GM18873 (cell line): Measurements from ENCODE around the gene GPRC5B.

Source experiments
- ATAC-seq: cut with Tn5 transposase; IDR thresholded peaks from one replicate; pipeline ENCODE4 v1.9.1; 2021; ENCODE audit warnings: mild to moderate bottlenecking, moderate library complexity, moderate number of reproducible peaks; ENCODE audit not compliant: unreplicated experiment, low FRiP score

GPRC5B gene

GRCh38 chr16:19898924-19899604, 14.4 kb upstream of the GPRC5B start:
- no peak for ATAC-seq

DNA sequence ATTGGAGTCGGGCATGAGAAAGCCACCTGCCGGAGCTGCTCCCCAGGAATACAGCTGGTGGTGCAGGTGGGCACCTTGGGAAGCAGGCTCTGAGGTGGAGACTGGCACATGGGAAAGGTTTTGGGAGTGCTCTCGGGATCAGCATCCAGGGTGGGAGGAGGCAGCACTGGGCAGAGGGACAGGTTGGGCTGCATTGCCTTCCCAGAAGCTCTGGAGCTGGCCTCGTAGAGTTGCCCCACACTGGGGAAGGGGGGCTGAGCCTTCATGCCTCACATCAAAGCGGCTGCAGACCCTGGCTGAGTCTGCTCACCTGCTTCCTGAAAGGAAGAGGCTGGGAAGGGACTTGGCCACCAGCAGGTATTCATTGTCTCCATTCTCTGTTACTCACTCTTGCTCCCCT, 13.5 kb upstream of the GPRC5B start:
- ATAC-seq: no peak

DNA sequence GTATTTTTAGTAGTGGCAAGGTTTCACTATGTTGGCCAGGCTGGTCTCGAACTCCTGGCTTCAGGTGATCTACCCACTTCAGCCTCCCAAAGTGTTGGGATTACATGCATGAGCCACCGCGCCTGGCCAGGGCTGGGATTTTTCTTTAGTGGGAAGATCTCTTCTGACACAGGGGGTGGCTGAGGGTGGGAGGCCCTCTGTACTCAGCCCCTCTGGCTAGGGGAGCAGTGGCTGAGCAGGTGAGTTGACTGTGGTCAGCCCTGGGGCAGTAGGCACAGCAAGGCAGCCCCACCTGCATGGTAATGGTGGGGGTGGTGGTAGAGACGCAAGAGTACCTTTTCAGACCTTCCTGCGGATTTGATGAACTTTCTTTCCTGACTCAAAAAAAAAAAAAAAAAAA, 12.3 kb upstream of the GPRC5B start:
- ATAC-seq: no peak

- no peak for ATAC-seq
Observed at GRCh38 chr16:19894586-19894985, 9.9 kb upstream of the GPRC5B start.

DNA sequence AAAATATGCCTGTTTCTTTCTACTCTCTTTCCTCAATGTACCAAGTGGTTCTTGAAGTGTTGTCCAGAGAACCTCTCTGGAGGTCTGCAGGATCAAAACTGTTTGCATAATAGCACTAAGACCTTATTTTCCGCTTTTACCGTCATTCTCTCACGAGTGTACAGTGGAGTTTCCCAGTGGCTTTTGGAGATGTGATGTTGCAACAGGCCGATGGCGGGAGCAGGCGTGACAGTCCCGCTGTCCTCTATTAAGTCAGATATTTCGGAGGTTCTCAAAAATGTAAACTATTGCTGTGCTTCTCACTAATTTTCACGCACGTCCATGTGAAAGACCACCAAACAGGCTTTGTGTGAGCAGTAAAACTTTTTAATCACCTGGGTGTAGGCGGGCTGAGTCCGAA, 8.3 kb upstream of the GPRC5B start:
- no peak for ATAC-seq

DNA sequence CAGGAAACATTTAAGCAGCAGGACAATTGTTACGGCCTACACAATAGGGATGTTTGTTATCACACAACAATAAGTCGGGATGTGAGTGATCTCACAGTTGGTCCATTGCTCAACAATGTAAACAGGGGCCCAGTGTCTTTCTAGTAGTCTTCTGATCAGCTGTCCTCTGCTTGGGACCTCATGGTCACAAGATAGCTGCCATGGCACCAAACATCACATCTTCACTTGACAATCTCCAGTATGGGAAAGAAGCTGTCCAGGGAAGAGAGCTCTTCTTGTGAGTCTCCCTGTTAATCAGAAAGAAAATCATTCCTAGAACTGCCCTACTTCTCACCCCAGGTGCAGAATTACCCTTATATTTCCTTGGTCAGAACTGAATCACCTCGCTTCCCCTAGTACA, 6.3 kb upstream of the GPRC5B start:
- ATAC-seq: no peak

DNA sequence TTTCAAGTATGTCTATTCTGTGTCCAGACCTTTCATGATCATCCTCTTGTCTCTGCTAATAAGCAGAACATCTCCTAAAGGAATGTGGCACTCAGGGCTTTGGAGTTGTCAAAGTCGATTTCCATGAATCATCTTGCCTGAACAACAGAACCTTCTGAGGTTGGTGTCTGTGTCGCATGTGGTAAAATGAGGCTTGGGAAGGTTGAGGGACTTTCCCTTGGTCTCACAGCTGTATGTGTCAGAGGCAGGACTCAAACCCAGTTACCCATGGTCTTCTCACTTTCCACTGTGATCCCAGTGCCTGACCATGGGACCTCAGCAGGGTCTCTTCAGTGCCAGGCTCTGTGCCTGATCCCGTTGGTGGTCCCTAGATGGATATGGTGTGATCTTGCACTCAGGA, 4.2 kb upstream of the GPRC5B start:
- ATAC-seq: no peak

GRCh38 chr16:19886073-19886941, 1.7 kb upstream of the GPRC5B start:
- ATAC-seq: no peak

GRCh38 chr16:19885451-19886072, 914 bp upstream of the GPRC5B start:
- ATAC-seq: no peak

- no peak for ATAC-seq
Observed at GRCh38 chr16:19883966-19884485, 622 bp downstream of the GPRC5B start.

GRCh38 chr16:19883296-19883965, 1.2 kb downstream of the GPRC5B start:
- no peak for ATAC-seq

GRCh38 chr16:19882646-19883045, 2.0 kb downstream of the GPRC5B start:
- no peak for ATAC-seq

- ATAC-seq: no peak
Observed at GRCh38 chr16:19882186-19882585, 2.5 kb downstream of the GPRC5B start.

DNA sequence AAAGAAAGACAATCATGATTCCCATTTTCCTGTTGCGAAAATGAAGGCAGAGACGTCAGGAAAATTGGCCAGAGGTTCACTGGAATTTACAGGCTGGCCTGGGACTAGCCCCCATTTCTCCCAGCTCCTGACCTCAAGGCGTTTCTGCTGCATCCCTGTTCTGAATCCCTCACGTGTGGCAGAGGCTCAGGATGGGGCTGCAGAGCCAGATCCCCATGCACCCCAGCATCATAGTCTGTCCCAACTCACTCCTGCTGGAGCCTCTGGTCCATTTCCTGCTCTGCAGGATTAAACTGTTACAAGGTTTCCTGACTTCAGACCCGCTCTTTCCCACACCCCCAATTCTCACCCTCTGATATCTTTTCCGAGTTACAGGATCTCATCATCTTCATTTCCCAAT, 2.9 kb downstream of the GPRC5B start:
- no peak for ATAC-seq

GRCh38 chr16:19881028-19881427, 3.6 kb downstream of the GPRC5B start:
- no peak for ATAC-seq

- no peak for ATAC-seq
Observed at GRCh38 chr16:19879241-19879792, 5.3 kb downstream of the GPRC5B start.

GRCh38 chr16:19878757-19879156, 5.9 kb downstream of the GPRC5B start:
- no peak for ATAC-seq

DNA sequence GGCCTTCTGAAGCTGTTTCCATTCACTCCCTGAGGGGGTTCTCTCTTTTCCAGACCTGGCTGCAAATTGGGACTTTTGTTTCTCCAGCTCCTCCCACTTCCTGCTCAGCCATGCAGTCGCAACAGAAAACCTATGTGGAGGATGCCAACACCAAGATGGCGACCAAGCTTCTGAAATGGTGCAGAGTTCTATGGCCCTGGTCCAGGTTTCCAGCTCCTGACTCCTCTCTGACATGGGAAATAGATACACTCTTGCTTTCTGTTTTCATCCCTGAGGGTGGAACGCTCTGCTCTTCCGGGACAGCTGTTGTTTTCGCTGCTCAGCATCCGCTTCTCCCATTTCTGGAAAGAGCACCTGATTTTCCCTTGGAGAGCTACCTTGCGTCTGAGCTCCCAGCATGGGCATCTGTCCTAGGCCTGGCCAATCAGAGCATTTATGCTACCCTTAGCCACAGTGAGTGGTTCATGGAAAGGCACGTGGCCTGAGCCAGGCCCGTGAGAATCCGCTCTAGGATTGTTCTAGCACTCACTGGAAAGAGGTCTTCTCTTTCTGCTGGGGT, 8.1 kb downstream of the GPRC5B start:
- ATAC-seq: no peak

GRCh38 chr16:19875900-19876299, 8.7 kb downstream of the GPRC5B start:
- no peak for ATAC-seq
